ENCODE measurements around the gene ATP8B3.

DNA sequence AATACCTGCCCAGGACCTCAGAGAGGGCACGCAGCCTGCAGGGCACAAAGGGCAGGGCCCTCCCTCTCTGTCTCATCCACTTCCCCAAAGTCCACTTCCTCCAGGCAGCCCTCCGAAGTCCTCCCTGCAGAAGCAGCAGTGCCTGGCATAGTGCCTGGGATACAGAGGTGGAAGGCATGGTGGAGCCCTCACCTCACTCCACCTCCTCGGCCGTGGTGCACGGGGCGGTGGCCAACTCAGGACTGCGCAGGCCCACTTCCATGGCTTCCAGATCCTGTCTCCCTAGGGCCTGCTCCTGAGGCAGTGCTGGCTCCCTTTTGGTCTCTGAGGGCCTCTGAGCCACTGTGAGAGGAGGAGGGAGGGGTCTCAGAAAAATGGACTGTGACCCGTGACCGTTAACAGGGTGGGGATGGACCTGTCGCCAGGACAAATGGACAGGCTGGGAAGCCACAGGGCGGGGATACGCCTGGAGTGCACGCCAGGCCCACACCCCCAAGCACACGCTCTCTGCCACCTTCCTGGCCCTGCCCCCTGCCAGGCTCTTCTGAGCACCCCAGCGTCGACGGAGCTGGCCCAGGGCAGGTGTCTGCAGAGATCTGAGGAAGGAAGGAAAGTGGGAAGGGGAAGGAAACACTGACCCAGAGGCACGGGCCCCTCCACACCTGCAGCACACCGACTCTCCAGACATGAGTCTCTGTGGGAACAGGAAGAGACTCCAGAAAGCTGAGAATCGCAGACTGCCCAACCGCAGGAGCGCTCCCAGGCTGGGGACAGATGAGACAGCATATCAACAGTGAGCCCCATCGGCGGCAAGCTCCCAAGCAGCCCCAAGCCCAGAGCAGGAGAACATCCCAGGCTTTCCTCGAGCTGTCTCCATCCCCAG, 27.8 kb upstream of the ATP8B3 start:
- TF ChIP-seq, protein P1, sequence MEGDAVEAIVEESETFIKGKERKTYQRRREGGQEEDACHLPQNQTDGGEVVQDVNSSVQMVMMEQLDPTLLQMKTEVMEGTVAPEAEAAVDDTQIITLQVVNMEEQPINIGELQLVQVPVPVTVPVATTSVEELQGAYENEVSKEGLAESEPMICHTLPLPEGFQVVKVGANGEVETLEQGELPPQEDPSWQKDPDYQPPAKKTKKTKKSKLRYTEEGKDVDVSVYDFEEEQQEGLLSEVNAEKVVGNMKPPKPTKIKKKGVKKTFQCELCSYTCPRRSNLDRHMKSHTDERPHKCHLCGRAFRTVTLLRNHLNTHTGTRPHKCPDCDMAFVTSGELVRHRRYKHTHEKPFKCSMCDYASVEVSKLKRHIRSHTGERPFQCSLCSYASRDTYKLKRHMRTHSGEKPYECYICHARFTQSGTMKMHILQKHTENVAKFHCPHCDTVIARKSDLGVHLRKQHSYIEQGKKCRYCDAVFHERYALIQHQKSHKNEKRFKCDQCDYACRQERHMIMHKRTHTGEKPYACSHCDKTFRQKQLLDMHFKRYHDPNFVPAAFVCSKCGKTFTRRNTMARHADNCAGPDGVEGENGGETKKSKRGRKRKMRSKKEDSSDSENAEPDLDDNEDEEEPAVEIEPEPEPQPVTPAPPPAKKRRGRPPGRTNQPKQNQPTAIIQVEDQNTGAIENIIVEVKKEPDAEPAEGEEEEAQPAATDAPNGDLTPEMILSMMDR (optimal IDR thresholded peaks at IDR 0.05 in 1 of 3, IDR thresholded peaks at IDR 0.05 in 1 of 3, conservative IDR thresholded peaks at IDR 0.05 in 1 of 3; ENCODE audit: extremely low read depth in 1 of 3, insufficient read depth in 2 of 3, low read length in 3 of 3): no peak
- TF ChIP-seq EZH2 (IDR thresholded peaks at IDR 0.05; ENCODE audit: low read length): no peak
